Peyer's patch (tissue), 4 donors: ENCODE measurements around the gene TWSG1.

ENCODE experiments used
- CTCF ChIP-seq, 6 experiments: fragments of 450-650 bp in 4 of 6; fragments of 200-600 bp in 2 of 6; sonication (generic) in 1 of 6; IDR thresholded peaks; one replicate each; pipeline ENCODE4 v1.5.1; 2017 to 2019; ENCODE audit warnings: antibody characterized with exemption in 6 of 6, mild to moderate bottlenecking in 3 of 6, moderate library complexity in 1 of 6
- POLR2A ChIP-seq, 2 donors: fragments of 450-650 bp; IDR thresholded peaks; one replicate each; pipeline ENCODE4 v1.5.1; 2017; ENCODE audit warnings: antibody characterized with exemption in 2 of 2, mild to moderate bottlenecking in 2 of 2, moderate library complexity in 2 of 2

- TF ChIP-seq CTCF (IDR thresholded peaks at IDR 0.05) (no peak), POLR2A (IDR thresholded peaks at IDR 0.05) (no peak)
These were observed 22.4 kb downstream of the TWSG1 start for GRCh38 chr18:9356976-9357375.
